GM18868 (cell line): ENCODE measurements around the gene CUL1.

Source experiments
- ATAC-seq: cut with Tn5 transposase; IDR thresholded peaks from one replicate; pipeline ENCODE4 v1.9.1; 2021; ENCODE audit warnings: mild to moderate bottlenecking, moderate library complexity; ENCODE audit not compliant: unreplicated experiment

CUL1 gene

DNA sequence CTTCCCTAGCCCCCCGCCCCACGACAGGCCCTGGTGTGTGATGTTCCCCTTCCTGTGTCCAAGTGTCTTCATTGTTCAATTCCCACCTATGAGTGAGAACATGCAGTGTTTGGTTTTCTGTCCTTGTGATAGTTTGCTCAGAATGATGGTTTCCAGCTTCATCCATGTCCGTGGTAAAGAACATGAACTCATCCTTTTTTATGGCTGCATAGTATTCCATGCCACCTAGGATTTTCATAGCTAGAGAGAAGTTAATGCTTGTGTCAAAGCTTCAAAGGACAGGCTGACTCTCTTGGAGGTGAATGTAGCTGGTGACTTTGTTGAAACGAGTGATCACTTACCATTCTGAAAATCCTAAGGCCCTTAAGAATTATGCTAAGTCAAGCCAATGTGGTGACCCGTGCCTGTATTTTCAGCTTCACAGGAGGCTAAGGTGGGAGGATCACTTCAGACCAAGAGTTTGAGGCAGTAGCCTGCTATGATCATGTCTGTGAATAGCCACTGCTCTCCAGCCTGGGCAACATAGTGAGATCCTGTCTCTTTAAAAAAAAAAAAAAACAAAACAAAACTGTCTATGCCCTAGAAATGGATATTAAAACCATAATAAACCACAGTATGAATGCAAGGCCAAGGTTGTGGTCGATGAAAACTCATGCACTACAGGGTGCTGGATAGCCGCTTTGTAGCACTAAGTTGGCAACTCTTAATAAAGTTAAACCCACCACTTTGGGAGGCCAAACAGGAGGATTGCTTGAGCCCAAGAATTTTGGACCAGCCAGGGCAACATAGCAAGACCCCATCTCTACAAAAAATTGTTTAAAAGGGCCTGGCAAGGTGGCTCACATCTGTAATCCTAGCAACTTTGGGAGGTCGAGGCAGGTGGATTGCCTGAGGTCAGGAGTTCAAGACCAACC, 52.0 kb downstream of the CUL1 start:
- no peak for ATAC-seq

DNA sequence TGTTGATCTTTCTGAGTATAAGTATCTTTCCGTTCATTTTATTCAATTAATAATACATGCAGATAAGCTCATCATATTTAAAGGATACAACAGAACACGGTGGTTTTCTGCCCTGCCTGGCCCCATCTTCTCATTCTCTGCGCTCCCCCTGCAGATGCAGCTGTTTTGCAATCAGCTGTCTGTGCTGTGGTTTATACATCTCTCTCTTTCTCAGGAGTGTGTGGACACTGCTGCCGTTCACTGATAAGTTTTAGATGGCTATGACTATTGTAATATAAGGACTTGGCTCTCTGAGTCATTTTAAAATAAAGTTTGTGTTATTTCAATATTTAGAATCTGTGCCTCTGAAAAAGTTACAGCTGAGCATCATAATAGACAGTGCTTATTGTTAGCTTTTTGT, 54.5 kb downstream of the CUL1 start:
- ATAC-seq: no peak

GRCh38 chr7:148754912-148755311, 56.2 kb downstream of the CUL1 start:
- no peak for ATAC-seq

DNA sequence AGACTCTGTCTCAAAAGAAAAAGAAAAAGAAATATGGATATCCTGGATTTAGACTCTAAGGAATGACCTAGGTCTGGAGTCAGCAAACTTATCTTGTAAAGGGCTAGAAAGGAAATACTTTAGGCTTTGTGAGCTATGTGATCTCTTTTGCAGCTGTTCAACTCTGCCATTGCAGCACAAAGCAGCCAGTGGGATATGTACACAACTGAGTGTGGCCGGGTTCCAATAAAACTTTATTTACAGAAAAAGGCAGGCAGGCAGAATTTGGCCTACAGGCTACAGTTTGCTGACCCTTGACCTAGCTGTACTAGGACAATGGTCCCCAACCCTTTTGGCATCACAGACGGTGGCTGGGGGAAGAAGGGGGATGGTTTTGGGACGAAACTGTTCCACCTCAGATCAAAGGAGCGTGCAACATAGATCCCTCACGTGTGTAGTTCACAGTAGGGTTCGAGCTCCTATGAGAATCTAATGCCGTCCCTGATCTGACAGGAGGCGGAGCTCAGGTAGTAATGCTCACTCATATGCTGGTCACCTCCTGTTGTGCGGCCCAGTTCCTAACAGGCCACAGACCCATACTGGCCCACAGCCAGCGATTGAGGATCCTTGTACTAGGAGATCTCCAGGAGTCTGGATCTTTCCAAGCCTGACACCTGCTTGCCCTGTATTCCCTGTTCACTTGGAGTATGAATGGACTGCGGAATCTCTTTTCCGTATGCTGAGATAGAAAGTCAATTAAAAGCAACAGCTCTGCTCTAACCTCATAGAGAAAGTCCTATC, 63.0 kb downstream of the CUL1 start:
- no peak for ATAC-seq

DNA sequence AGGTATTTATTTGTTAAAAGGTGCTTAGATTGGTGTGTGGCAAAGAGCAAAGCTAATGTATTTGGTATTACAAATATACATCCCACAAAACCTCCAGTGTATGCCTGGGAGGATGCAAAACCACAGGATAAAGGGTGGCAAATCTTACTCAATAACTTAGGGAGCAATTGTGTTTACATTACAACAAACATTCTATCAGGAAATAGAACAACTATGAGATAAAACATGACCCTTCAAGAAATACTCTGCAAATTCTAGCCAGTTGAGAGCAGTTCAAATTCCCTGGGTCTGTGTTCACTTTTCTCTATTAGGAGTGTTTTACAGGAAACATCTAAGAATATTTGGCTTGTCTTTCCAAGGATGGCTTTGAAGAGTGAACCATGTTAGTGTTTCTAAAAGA, 64.9 kb downstream of the CUL1 start:
- no peak for ATAC-seq

GRCh38 chr7:148770004-148770403, 71.3 kb downstream of the CUL1 start:
- no peak for ATAC-seq

DNA sequence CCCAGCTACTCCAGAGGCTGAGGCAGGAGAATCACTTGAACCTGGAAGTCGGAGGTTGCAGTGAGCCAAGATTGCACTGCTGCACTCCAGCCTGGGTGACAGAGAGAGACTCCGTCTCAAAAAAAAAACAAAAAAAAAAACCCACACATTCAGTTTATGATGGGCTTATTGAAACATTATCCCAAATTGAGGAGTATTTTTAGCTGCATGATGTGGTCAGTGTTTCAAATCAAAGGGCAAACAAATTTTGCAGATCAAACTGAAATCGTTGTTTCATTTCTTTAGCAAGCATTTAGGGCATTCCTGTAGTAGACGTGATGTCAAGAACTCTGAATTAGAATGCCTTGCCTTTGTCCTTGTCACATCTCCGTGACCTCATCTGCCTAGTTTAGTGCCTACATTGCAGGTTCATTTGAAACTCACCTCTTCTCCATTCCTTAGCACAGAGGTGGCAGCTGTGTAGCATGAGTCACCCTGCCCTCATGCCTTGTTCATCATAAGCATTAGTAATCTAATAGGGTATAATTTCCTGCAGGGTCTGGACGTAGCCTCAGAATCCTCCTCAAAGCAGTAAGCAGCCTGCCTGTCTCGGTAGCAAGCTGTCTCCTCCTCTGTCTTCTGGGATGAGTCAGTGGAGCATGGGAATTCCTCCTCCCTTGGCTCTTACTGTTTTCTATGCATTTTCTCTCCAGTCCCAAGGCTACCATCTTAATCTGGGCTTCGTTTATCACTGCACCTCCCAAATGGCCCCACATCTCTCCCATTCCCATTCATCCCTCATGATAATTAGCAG, 73.8 kb downstream of the CUL1 start:
- no peak for ATAC-seq

DNA sequence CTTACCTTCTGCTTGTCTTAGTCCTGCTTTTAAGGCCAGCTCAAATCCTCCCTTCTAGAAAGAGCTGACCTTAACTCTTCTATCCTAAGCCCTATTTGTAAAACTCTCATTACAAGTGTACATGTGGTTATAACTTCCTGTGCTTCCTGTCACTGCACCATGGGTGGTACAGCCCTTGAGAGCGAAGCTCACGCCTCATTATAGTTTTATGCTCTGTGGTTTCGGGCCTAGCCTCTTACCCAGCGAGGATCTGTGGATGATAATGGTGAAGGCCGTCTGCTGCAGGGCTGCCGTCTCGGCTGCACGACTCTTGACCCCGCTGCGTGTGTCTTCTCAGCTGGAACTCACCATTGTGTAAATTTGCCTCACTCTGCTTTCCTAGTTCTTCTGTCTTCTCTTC, 74.6 kb downstream of the CUL1 start:
- ATAC-seq: peak; percentile 97

DNA sequence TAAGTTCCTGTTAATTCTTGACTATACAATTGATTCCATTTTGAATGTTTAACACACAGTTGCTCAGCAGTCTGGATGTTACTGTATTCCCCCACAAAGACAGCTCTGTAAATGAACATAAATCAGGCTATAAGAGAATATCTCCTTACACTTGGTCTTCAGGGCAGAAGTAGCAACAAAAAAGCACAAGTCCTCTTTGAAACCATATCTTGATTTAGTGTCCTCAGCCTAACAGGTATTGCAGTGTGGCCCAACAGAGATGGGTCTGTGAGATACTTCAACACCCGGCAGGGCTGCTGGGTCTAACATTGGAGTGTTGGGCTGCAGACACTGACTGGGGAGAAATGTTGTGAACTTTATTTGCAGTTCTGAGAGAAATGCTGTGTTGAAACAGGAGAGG, 75.8 kb downstream of the CUL1 start:
- no peak for ATAC-seq

GRCh38 chr7:148782757-148783456, 84.2 kb downstream of the CUL1 start:
- ATAC-seq: no peak

- no peak for ATAC-seq
Measured at GRCh38 chr7:148783801-148784527, 85.3 kb downstream of the CUL1 start.

DNA sequence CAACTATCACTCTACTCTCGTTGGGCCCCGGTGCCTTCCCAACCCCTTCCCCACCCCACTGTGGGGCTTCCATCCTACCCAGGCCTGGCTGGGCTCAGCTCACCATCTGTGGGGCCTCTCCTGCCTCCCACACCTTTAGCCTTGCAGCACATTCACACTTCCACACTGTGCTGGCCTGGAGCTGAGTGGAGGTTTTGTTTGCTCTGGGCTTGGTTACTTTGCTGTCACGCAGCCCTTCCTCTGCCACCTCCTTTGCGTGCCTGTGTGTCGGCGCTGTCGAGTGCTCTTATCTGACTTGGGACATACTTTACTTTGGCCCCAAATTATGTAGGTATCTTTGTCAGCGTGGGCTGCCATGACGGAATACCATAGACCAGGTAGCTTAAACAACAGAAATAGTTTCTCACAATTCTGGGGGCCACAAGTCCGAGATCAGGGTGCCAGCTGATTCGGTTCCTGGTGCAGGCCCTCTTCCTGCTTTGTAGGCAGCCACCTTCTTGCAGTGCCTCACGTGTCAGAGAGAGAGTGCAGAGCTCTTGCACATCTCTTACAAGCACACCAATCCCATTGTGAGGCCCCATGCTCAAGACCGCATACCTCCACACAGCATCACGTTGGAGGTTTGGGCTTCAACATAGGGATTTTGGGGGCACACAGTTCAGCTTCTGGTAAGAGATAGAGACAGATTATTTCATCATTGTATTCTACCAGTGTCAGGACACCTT, 89.0 kb downstream of the CUL1 start:
- no peak for ATAC-seq

DNA sequence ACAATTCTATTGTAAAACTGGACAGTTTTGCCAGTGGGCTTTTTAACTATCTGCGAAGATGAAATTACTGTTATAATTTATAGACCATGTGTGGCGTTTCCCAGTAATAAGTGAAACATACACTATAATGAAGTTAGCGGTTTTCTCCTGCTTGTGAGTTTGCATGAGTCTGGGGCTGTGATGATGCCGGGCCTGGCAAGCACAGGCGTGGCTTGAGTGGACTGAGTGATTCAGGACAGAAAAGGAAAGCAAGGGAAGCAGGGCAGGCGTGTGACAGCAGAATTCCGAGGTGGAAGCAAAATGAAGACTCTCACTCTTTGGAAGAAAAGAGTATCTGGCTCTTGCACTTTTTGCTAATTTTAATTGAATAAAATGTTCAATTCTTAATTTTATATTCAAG, 90.5 kb downstream of the CUL1 start:
- ATAC-seq: no peak

- ATAC-seq: no peak
Measured at GRCh38 chr7:148790131-148790726, 91.5 kb downstream of the CUL1 start.

- no peak for ATAC-seq
Measured at GRCh38 chr7:148790850-148791249, 92.1 kb downstream of the CUL1 start.

DNA sequence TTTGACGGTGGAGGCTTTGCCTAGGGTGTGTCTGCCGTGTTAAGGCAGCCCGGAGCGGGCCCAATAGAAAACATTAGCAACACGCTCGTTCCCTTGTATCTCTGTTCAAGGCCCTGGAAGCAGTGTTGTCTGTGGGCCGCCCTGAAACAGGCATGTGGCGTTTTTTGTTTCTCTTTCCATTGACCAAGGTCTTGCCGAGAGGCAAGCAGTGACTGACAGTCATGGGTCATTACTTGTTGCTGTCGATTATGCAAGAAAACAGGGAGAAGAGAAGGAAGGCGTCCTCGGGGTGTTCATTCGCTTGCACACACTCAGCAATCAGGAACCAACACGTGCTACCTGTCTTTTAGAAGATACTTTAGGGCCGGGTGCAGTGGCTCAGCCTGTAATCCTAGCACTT, 92.8 kb downstream of the CUL1 start:
- no peak for ATAC-seq

GRCh38 chr7:148793590-148793989, 94.9 kb downstream of the CUL1 start:
- ATAC-seq: no peak

GRCh38 chr7:148794476-148794875, 95.8 kb downstream of the CUL1 start:
- no peak for ATAC-seq

DNA sequence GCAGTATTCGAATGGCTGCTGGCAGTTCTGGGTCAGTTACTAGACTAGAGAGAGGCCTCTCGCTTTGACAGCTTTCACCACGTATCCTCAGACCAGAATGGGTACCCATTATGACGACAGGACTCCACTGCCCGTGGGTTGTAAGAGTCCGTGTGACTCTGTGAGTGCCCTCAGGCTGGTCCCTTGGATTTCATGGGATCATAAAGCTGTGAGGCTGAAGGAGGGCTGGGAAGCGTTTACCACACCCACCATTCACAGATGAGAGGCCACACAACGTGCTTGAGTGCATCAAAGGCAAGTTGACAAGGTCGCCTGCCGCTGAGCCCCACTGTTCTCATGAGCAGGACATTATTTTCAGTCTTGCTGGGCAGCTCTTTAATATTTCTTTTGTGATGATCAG, 98.1 kb downstream of the CUL1 start:
- no peak for ATAC-seq
